ENCODE data around the gene NDST3.

Gene NDST3

DNA sequence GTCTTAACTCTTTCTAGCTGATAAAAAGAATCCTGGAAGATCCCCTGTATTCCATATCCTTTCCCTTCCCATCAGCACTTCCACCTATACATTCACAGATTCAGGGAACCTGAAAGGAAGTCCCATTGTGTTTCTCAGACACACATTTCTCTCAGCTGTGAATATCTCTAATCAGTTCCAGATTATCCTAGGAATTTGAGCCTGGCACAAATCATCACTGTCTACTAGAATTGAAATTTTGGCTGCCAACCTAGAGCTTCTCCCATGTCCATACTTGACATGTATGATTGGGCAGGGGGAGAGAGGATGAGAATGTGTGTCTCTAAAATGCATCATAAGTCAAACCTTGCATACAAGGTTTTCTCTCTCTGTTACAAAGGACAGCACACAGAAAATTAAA lies 53.1 kb downstream of the NDST3 start:
- Histone ChIP-seq H3K4me2 (ENCODE audit: low read depth, low read length) (no peak overlapping the region), H3K27ac (ENCODE audit: low read length) (no peak overlapping the region), H4K20me1 (ENCODE audit: insufficient read depth, low read length) (no peaks in the 10 kb centered on the region), H3K4me3 (ENCODE audit: low read length) (no peak overlapping the region), H2AFZ (ENCODE audit: low read length) (no peak overlapping the region), H3K4me1 (ENCODE audit: low read length) (no peaks in the 10 kb centered on the region), H3F3A (ENCODE audit: insufficient read depth, low read length) (no peaks in the 10 kb centered on the region), H3K79me2 (ENCODE audit: low read length) (no peaks in the 10 kb centered on the region), H3K36me3 (replicated peaks; ENCODE audit: insufficient read depth, low read length) (no peaks in the 10 kb centered on the region), H3K9me3 (replicated peaks; ENCODE audit: insufficient read depth, low read length) (no peaks in the 10 kb centered on the region), H3K9me2 (replicated peaks; ENCODE audit: insufficient read depth, low read length) (no peaks in the 10 kb centered on the region), H3K9ac (ENCODE audit: low read length) (no peak overlapping the region), H3K27me3 (replicated peaks; ENCODE audit: insufficient read depth, low read length) (no peaks in the 10 kb centered on the region)
- DNase-seq: no peak
- no peak for TF ChIP-seq EZH2 (optimal IDR thresholded peaks at IDR 0.05; ENCODE audit: low read depth, low read length)
- TF ChIP-seq, protein P1, sequence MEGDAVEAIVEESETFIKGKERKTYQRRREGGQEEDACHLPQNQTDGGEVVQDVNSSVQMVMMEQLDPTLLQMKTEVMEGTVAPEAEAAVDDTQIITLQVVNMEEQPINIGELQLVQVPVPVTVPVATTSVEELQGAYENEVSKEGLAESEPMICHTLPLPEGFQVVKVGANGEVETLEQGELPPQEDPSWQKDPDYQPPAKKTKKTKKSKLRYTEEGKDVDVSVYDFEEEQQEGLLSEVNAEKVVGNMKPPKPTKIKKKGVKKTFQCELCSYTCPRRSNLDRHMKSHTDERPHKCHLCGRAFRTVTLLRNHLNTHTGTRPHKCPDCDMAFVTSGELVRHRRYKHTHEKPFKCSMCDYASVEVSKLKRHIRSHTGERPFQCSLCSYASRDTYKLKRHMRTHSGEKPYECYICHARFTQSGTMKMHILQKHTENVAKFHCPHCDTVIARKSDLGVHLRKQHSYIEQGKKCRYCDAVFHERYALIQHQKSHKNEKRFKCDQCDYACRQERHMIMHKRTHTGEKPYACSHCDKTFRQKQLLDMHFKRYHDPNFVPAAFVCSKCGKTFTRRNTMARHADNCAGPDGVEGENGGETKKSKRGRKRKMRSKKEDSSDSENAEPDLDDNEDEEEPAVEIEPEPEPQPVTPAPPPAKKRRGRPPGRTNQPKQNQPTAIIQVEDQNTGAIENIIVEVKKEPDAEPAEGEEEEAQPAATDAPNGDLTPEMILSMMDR (IDR thresholded peaks at IDR 0.05; ENCODE audit: low read length): no peak
- TF ChIP-seq EZH2phosphoT487 (IDR thresholded peaks at IDR 0.05; ENCODE audit: low read length): no peak

DNA sequence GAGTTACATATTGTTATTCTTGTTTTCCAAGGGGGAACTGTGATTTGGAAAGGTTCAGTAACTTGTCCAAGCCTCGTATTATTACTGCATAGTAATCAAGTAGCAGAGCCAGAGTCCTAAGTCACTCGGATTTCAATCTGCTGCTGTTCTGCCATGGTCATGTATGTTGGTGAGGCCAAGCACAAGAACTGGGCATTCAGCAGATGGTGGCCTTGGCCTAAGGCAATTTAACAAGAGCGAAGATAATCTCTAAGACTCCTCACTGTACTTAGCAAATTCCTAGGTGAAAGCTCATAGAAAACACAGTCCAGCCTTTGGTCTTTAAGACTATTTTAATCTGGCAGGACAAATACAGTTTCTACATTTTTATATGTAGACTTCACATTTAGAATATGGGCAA lies 64.8 kb downstream of the NDST3 start:
- no peaks in the 10 kb centered on the region for H3K36me3 ChIP-seq (replicated peaks; ENCODE audit: insufficient read depth, low read length)
- no peak overlapping the region for H3K4me2 ChIP-seq (ENCODE audit: low read depth, low read length)
- no peak for DNase-seq
- no peaks in the 10 kb centered on the region for H3K9me3 ChIP-seq (replicated peaks; ENCODE audit: insufficient read depth, low read length)
- H2AFZ ChIP-seq (ENCODE audit: low read length): no peak overlapping the region
- H3K4me1 ChIP-seq (ENCODE audit: low read length): no peaks in the 10 kb centered on the region
- no peaks in the 10 kb centered on the region for H3F3A ChIP-seq (ENCODE audit: insufficient read depth, low read length)
- no peaks in the 10 kb centered on the region for H4K20me1 ChIP-seq (ENCODE audit: insufficient read depth, low read length)
- no peaks in the 10 kb centered on the region for H3K9me2 ChIP-seq (replicated peaks; ENCODE audit: insufficient read depth, low read length)
- no peaks in the 10 kb centered on the region for H3K27me3 ChIP-seq (replicated peaks; ENCODE audit: insufficient read depth, low read length)
- H3K4me3 ChIP-seq (ENCODE audit: low read length): no peak overlapping the region
- no peak overlapping the region for H3K9ac ChIP-seq (ENCODE audit: low read length)
- TF ChIP-seq EZH2phosphoT487 (IDR thresholded peaks at IDR 0.05; ENCODE audit: low read length) (no peak), EZH2 (optimal IDR thresholded peaks at IDR 0.05; ENCODE audit: low read depth, low read length) (no peak)
- TF ChIP-seq, protein P1 (IDR thresholded peaks at IDR 0.05; ENCODE audit: low read length): no peak
- no peaks in the 10 kb centered on the region for H3K79me2 ChIP-seq (ENCODE audit: low read length)
- H3K27ac ChIP-seq (ENCODE audit: low read length): no peak overlapping the region

DNA sequence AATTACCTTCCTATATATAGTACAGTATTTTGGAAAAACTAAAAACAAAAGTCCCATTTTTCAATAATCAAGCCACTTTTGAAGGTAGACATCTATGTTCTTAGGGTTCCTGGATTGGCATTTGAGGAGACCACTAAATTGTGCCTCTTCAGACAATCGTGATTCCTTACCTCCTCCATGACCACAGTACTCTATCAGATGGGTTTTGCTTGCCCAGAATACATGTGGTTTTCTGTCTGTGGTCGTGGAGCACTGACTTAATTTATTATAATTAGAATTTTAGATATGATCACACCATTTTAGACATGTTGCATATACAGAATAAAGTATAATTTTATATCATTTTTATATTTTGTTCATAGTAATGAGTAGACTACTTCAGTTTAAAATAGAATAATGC lies 67.9 kb downstream of the NDST3 start:
- no peaks in the 10 kb centered on the region for H3K79me2 ChIP-seq (ENCODE audit: low read length)
- H3K9me3 ChIP-seq (replicated peaks; ENCODE audit: insufficient read depth, low read length): no peaks in the 10 kb centered on the region
- TF ChIP-seq, protein P1 (IDR thresholded peaks at IDR 0.05; ENCODE audit: low read length): no peak
- TF ChIP-seq EZH2phosphoT487 (IDR thresholded peaks at IDR 0.05; ENCODE audit: low read length) (no peak), EZH2 (optimal IDR thresholded peaks at IDR 0.05; ENCODE audit: low read depth, low read length) (no peak)
- no peak overlapping the region for H3K9ac ChIP-seq (ENCODE audit: low read length)
- no peak overlapping the region for H3K4me3 ChIP-seq (ENCODE audit: low read length)
- no peak overlapping the region for H3K4me2 ChIP-seq (ENCODE audit: low read depth, low read length)
- H4K20me1 ChIP-seq (ENCODE audit: insufficient read depth, low read length): no peaks in the 10 kb centered on the region
- H3F3A ChIP-seq (ENCODE audit: insufficient read depth, low read length): no peaks in the 10 kb centered on the region
- no peak for DNase-seq
- no peaks in the 10 kb centered on the region for H3K4me1 ChIP-seq (ENCODE audit: low read length)
- no peak overlapping the region for H2AFZ ChIP-seq (ENCODE audit: low read length)
- no peaks in the 10 kb centered on the region for H3K9me2 ChIP-seq (replicated peaks; ENCODE audit: insufficient read depth, low read length)
- H3K36me3 ChIP-seq (replicated peaks; ENCODE audit: insufficient read depth, low read length): no peaks in the 10 kb centered on the region
- no peak overlapping the region for H3K27ac ChIP-seq (ENCODE audit: low read length)
- H3K27me3 ChIP-seq (replicated peaks; ENCODE audit: insufficient read depth, low read length): no peaks in the 10 kb centered on the region
